A673 (cell line): ENCODE results near the gene CALN1. TPM values are rescaled to one million over a fixed set of nuclear protein-coding genes. Genes with fewer than 3 reads are reported as not detected.

ENCODE experiments used
- BruUV-seq: library from RNA; stranded (reverse); fragments of 400-500 nt; replicated peaks from 2 replicates; lab custom pipeline; 2021; lab: Mats Ljungman, UMichigan
- CTCF ChIA-PET: fragments of 300-600 bp; sonication (Branson Sonifier 250); formaldehyde crosslinking; loops from one replicate; lab custom pipeline; 2022; ENCODE audit warnings: antibody characterized with exemption; lab: Charles Lee
- POLR2A ChIA-PET: fragments of 300-600 bp; sonication (Branson Sonifier 250); formaldehyde crosslinking; loops from one replicate; lab custom pipeline; 2022; ENCODE audit warnings: antibody characterized with exemption; ENCODE audit not compliant: low non-redundant PET; lab: Charles Lee
- DNase-seq: peaks from one replicate; pipeline ENCODE4 v3.0.0-alpha.2; 2015; ENCODE audit warnings: low spot score
- H3K27ac ChIP-seq: fragments of 200-600 bp; sonication (generic); 2 replicates; pipeline ENCODE4 v1.5.1; 2016; ENCODE audit warnings: mixed run types, low read depth, mild to moderate bottlenecking, mixed read lengths, antibody characterized with exemption, low read length; ENCODE audit not compliant: poor library complexity, severe bottlenecking
- H3K27me3 ChIP-seq: fragments of 200-600 bp; sonication (generic); replicated peaks from 2 replicates; pipeline ENCODE4 v1.6.1; 2017; ENCODE audit warnings: mixed run types, low read depth, mild to moderate bottlenecking, mixed read lengths, antibody characterized with exemption, low read length; ENCODE audit not compliant: insufficient read depth, poor library complexity
- H3K36me3 ChIP-seq: fragments of 200-600 bp; sonication (generic); 2 replicates; pipeline ENCODE4 v1.6.1; 2016; ENCODE audit warnings: mixed run types, mild to moderate bottlenecking, mixed read lengths, antibody characterized with exemption, low read length; ENCODE audit not compliant: insufficient read depth, poor library complexity, severe bottlenecking
- H3K4me1 ChIP-seq: fragments of 200-600 bp; sonication (generic); 2 replicates; pipeline ENCODE4 v1.6.1; 2017; ENCODE audit warnings: mixed run types, mild to moderate bottlenecking, mixed read lengths, antibody characterized with exemption, low read length; ENCODE audit not compliant: insufficient read depth, poor library complexity, severe bottlenecking
- H3K4me3 ChIP-seq: fragments of 200-600 bp; sonication (generic); 2 replicates; pipeline ENCODE4 v1.5.1; 2016; ENCODE audit warnings: low read depth, mixed run types, mild to moderate bottlenecking, mixed read lengths, low read length; ENCODE audit not compliant: poor library complexity, severe bottlenecking
- H3K9me3 ChIP-seq: fragments of 200-600 bp; sonication (generic); 2 replicates; pipeline ENCODE4 v1.6.1; 2016; ENCODE audit warnings: mixed run types, low read depth, mild to moderate bottlenecking, mixed read lengths, antibody characterized with exemption, low read length; ENCODE audit not compliant: poor library complexity, severe bottlenecking
- CTCF ChIP-seq: fragments of 300-800, 200-600 bp; sonication (generic); conservative IDR thresholded peaks from 2 replicates; pipeline ENCODE4 v1.5.1; 2017; ENCODE audit warnings: low read depth, mild to moderate bottlenecking, antibody characterized with exemption, low read length, moderate library complexity, mixed read lengths
- EZH2 ChIP-seq: fragments of 200-600 bp; sonication (generic); IDR thresholded peaks from 2 replicates; pipeline ENCODE4 v1.6.1; 2017; ENCODE audit warnings: borderline replicate concordance, low read depth, mild to moderate bottlenecking, mixed read lengths, antibody characterized with exemption, low read length; ENCODE audit not compliant: poor library complexity, severe bottlenecking
- intact Hi-C: fragments of 100-400 bp; cut with micrococcal nuclease; formaldehyde crosslinking; loops from one replicate; pipeline ENCODE4 v1.10.0; 2022; ENCODE audit not compliant: unreplicated experiment
- total RNA-seq: library from RNA; stranded (reverse); gene quantifications from 2 replicates; pipeline ENCODE4 v1.2.3, GENCODE V29; 2021

Gene CALN1
- total RNA-seq, 1 experiment from 2014 or later = not detected

DNA sequence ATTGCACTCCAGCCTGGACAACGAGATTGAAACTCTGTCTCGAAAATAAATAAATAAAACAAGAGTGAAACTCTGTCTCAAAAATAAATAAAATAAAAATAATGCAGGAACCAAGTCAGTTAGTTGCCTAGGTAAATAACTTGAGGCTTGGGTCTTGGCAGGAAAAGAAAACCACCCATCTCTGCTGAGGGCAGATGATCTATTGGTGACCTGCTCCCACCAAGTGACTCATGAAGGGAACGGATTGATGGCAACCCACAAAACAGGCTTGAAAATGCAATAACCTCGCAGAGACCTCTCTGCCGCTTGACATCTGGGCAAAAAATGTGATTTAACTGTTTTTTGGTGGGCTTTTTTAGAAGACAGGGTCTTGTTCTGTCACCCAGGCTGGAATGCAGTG, 86.6 kb downstream of the CALN1 start:
- CTCF ChIA-PET = no interaction called here
- TF ChIP-seq EZH2 (no peak), CTCF (no peak)
- H3K36me3 ChIP-seq = no peaks in the 10 kb centered on the region
- H3K4me3 ChIP-seq = no peak overlapping the region
- intact Hi-C loops = no loop called here
- POLR2A ChIA-PET = no interaction called here
- no peak overlapping the region for H3K27ac ChIP-seq
- BruUV-seq = no TSS peak
- H3K4me1 ChIP-seq = no peaks in the 10 kb centered on the region
- no peak for DNase-seq
- no peaks in the 10 kb centered on the region for H3K27me3 ChIP-seq
- no peaks in the 10 kb centered on the region for H3K9me3 ChIP-seq

DNA sequence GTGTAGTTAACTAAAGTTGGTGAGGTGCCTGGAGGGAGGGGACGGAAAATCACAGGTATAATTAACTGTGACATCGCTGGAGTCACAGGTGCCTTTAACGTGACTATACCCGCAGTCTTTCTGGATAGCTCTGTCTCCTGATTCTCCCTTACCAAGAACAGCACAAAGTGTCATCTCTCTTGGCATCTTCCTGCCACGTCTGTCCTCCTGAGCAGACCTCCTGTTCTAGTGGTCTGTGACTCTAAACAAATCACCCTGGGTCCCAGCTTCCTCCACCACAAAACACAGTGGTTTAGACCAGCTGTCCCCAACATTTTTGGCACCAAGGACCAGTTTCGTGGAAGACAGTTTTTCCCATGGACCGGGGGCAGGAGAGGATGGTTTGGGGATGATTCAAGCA, 90.5 kb downstream of the CALN1 start:
- TF ChIP-seq EZH2 (no peak), CTCF (no peak)
- Histone ChIP-seq H3K9me3 (no peaks in the 10 kb centered on the region), H3K4me1 (no peaks in the 10 kb centered on the region), H3K27me3 (no peaks in the 10 kb centered on the region), H3K27ac (no peak overlapping the region), H3K4me3 (no peak overlapping the region), H3K36me3 (no peaks in the 10 kb centered on the region)
- POLR2A ChIA-PET = no interaction called here
- no TSS peak for BruUV-seq
- intact Hi-C loops = no loop called here
- DNase-seq = no peak
- CTCF ChIA-PET = no interaction called here

DNA sequence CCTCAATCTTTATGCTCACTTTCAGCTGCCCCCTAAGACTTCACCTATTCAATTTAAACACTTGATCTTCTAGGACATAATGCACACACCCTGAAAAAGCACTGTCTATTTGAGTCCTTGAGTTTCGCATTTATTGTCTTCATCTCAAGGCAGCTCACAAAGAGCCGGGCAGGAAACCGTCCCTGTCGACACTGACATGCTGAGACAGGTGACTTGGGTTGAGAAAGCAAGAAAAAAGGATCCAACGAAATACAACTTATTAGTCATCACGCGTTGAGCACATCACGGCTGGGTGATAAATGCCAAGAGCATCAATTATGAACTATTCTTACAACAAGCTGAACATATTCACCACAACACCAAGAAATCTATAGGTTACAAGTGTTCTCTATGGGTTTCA, 91.1 kb downstream of the CALN1 start:
- no peak overlapping the region for H3K4me3 ChIP-seq
- H3K27me3 ChIP-seq = no peaks in the 10 kb centered on the region
- no peak for DNase-seq
- H3K4me1 ChIP-seq = no peaks in the 10 kb centered on the region
- H3K9me3 ChIP-seq = no peaks in the 10 kb centered on the region
- ChIA-PET CTCF (no interaction called here), POLR2A (no interaction called here)
- TF ChIP-seq CTCF (no peak), EZH2 (no peak)
- no peak overlapping the region for H3K27ac ChIP-seq
- BruUV-seq = no TSS peak
- intact Hi-C loops = no loop called here
- H3K36me3 ChIP-seq = no peaks in the 10 kb centered on the region
